Gastroesophageal sphincter (tissue), 4 donors: ENCODE measurements around the gene NLRC3. TPM values are rescaled to one million over a fixed set of nuclear protein-coding genes. Genes with fewer than 3 reads are reported as not detected.

Experiments used
- ATAC-seq: fragments of 150-250 bp; one replicate; pipeline ENCODE4 v1.9.1; 2016; ENCODE audit warnings: mild to moderate bottlenecking, moderate library complexity
- H3K27ac ChIP-seq, 4 donors: fragments of 200-600 bp; sonication (generic) in 3 of 4; 1 replicate in 3 of 4; 2 replicates in 1 of 4; pipeline ENCODE4 v1.5.1; 2016 to 2019
- H3K27me3 ChIP-seq: fragments of 200-600 bp; sonication (generic); one replicate; pipeline ENCODE4 v1.5.1; 2019
- H3K36me3 ChIP-seq, 2 donors: fragments of 200-600 bp; sonication (generic); one replicate each; pipeline ENCODE4 v1.5.1; 2019; ENCODE audit warnings: control low read depth in 1 of 2
- H3K4me1 ChIP-seq, 3 donors: fragments of 200-600 bp; sonication (generic); 1 replicate in 2 of 3; 2 replicates in 1 of 3; pipeline ENCODE4 v1.5.1; 2016 to 2019; ENCODE audit warnings: control low read depth in 2 of 3
- H3K4me3 ChIP-seq, 2 donors: fragments of 200-600 bp; sonication (generic); one replicate each; pipeline ENCODE4 v1.5.1; 2019; ENCODE audit warnings: mild to moderate bottlenecking in 1 of 2, moderate library complexity in 1 of 2
- H3K9me3 ChIP-seq, 3 donors: fragments of 200-600 bp; sonication (generic); one replicate each; pipeline ENCODE4 v1.5.1; 2017 to 2019; ENCODE audit warnings: control low read depth in 2 of 3
- CTCF ChIP-seq, 4 experiments: fragments of 200-600 bp in 2 of 4; fragments of 450-650 bp in 2 of 4; sonication (generic) in 1 of 4; IDR thresholded peaks; one replicate each; pipeline ENCODE4 v1.5.1; 2017 to 2019; ENCODE audit warnings: antibody characterized with exemption in 4 of 4, mild to moderate bottlenecking in 2 of 4, moderate library complexity in 2 of 4
- EP300 ChIP-seq: sonication (generic); formaldehyde crosslinking; IDR thresholded peaks from one replicate; pipeline ENCODE4 v1.6.1; 2017; ENCODE audit warnings: antibody characterized with exemption, mild to moderate bottlenecking
- POLR2A ChIP-seq, 2 donors: fragments of 450-650 bp; IDR thresholded peaks; one replicate each; pipeline ENCODE4 v1.6.1; 2017; ENCODE audit warnings: antibody characterized with exemption in 2 of 2, mild to moderate bottlenecking in 2 of 2, moderate library complexity in 1 of 2
- POLR2AphosphoS5 ChIP-seq: sonication (generic); formaldehyde crosslinking; IDR thresholded peaks from one replicate; pipeline ENCODE4 v1.6.1; 2017; ENCODE audit warnings: antibody characterized with exemption
- WGBS, 2 donors: methylation state at CpG; one replicate each; pipeline ENCODE4 v1.1.5; 2018; ENCODE audit warnings: low coverage in 1 of 2; 5-methylcytosine and 5-hydroxymethylcytosine counted together
- total RNA-seq, 4 donors: library from RNA; depleted of rRNA; stranded (reverse); fragments of >200 nt; gene quantifications; one replicate each; pipeline ENCODE4 v1.1.0, GENCODE V29; 2016

NLRC3 gene
- total RNA-seq, 4 donors from 2014 or later, result 1.1 to 5.8 (median 1.4) TPM

- 21 to 30% methylated on average over 4 of the region's 4 CpGs for WGBS, 2 donors
- Histone ChIP-seq H3K4me3 (no peak overlapping the region), H3K27ac (peak overlapping the region in 3 of 4 donors; percentile 43 to 60 (median 52)), H3K4me1 (peaks cover 0 to 7% (median 0%) of the 10 kb centered on the region in 3 donors), H3K9me3 (no peaks in the 10 kb centered on the region), H3K36me3 (peaks cover 0 to 96% of the 10 kb centered on the region in 2 donors), H3K27me3 (no peaks in the 10 kb centered on the region)
- TF ChIP-seq EP300 (no peak), POLR2AphosphoS5 (no peak), CTCF (IDR thresholded peaks at IDR 0.05) (no peak), POLR2A (IDR thresholded peaks at IDR 0.05) (no peak)
- ATAC-seq, result no peak
Measured at GRCh38 chr16:3520413-3520812, 56.8 kb downstream of the NLRC3 start.

- no peaks in the 10 kb centered on the region for H3K27me3 ChIP-seq
- no peak for ATAC-seq
- peaks cover 0 to 96% of the 10 kb centered on the region in 2 donors for H3K36me3 ChIP-seq
- no peak overlapping the region for H3K4me3 ChIP-seq
- peak overlapping the region in 1 of 4 donors; percentile 52 for H3K27ac ChIP-seq
- peaks cover 0 to 7% (median 0%) of the 10 kb centered on the region in 3 donors for H3K4me1 ChIP-seq
- TF ChIP-seq CTCF (IDR thresholded peaks at IDR 0.05) (no peak), POLR2AphosphoS5 (no peak), EP300 (no peak), POLR2A (IDR thresholded peaks at IDR 0.05) (no peak)
- 83 to 86% methylated on average over 1 to 2 of the region's 2 CpGs for WGBS, 2 donors
- H3K9me3 ChIP-seq, result no peaks in the 10 kb centered on the region
Measured at GRCh38 chr16:3519581-3519980, 57.6 kb downstream of the NLRC3 start.

- peaks cover 0 to 7% (median 0%) of the 10 kb centered on the region in 3 donors for H3K4me1 ChIP-seq
- no peak overlapping the region for H3K27ac ChIP-seq
- H3K27me3 ChIP-seq, result no peaks in the 10 kb centered on the region
- no peak overlapping the region for H3K4me3 ChIP-seq
- TF ChIP-seq EP300 (no peak), POLR2A (IDR thresholded peaks at IDR 0.05) (no peak), POLR2AphosphoS5 (no peak), CTCF (IDR thresholded peaks at IDR 0.05) (no peak)
- H3K9me3 ChIP-seq, result no peaks in the 10 kb centered on the region
- no peak for ATAC-seq
- whole genome bisulfite sequencing, 2 donors, result 93% methylated on average over 3 to 7 of the region's 8 CpGs
- H3K36me3 ChIP-seq, result peaks cover 0 to 96% of the 10 kb centered on the region in 2 donors
Measured at GRCh38 chr16:3518986-3519348, 58.2 kb downstream of the NLRC3 start.

GRCh38 chr16:3518292-3518985 is 58.8 kb downstream of the NLRC3 start:
- no peak overlapping the region for H3K27ac ChIP-seq
- 88 to 91% methylated on average over 3 to 4 of the region's 6 CpGs for WGBS, 2 donors
- no peaks in the 10 kb centered on the region for H3K27me3 ChIP-seq
- H3K4me3 ChIP-seq, result no peak overlapping the region
- ATAC-seq, result no peak
- H3K4me1 ChIP-seq, result peaks cover 0 to 7% (median 0%) of the 10 kb centered on the region in 3 donors
- H3K36me3 ChIP-seq, result peaks cover 0 to 96% of the 10 kb centered on the region in 2 donors
- H3K9me3 ChIP-seq, result no peaks in the 10 kb centered on the region
- TF ChIP-seq POLR2A (IDR thresholded peaks at IDR 0.05) (no peak), CTCF (IDR thresholded peaks at IDR 0.05) (no peak), EP300 (no peak), POLR2AphosphoS5 (no peak)

- H3K4me3 ChIP-seq, result no peak overlapping the region
- H3K27ac ChIP-seq, result no peak overlapping the region
- H3K9me3 ChIP-seq, result no peaks in the 10 kb centered on the region
- peaks cover 0 to 97% of the 10 kb centered on the region in 2 donors for H3K36me3 ChIP-seq
- no peaks in the 10 kb centered on the region for H3K27me3 ChIP-seq
- H3K4me1 ChIP-seq, result peaks cover 0 to 6% (median 0%) of the 10 kb centered on the region in 3 donors
- TF ChIP-seq POLR2AphosphoS5 (no peak), POLR2A (IDR thresholded peaks at IDR 0.05) (no peak), EP300 (no peak), CTCF (IDR thresholded peaks at IDR 0.05) (no peak)
- ATAC-seq, result no peak
- 87 to 88% methylated on average over 4 of the region's 4 CpGs for WGBS, 2 donors
Measured at GRCh38 chr16:3515897-3516296, 61.3 kb downstream of the NLRC3 start.
